Natural killer cell (primary cell): ENCODE results near the gene NSL1. TPM values are rescaled to one million over a fixed set of nuclear protein-coding genes. Genes with fewer than 3 reads are reported as not detected.
"Not testable (repeated sequence)": the region's sequence is repeated elsewhere in the genome, so short reads cannot be mapped to it uniquely, and the experiment has no call there.

Source experiments
- ATAC-seq, 3 donors: fragments of 150-1000 bp in 2 of 3; fragments of 200-7000 bp in 1 of 3; cut with Tn5 transposase; 1 replicate in 1 of 3; 2 replicates in 2 of 3; pipeline ENCODE4 v1.10.0; 2021; ENCODE audit warnings: mild to moderate bottlenecking in 2 of 3, moderate library complexity in 2 of 3
- DNase-seq, 2 donors: peaks; one replicate each; pipeline versions ENCODE4 v3.0.0 to v3.0.0-alpha.2; 2013 to 2021; ENCODE audit warnings: mixed read lengths in 1 of 2
- H3K27ac ChIP-seq: one replicate; pipeline ENCODE4 v1.5.1; 2013; ENCODE audit warnings: mild to moderate bottlenecking, low read length
- H3K27me3 ChIP-seq: one replicate; pipeline ENCODE4 v1.6.1; 2013; ENCODE audit warnings: low read length; ENCODE audit not compliant: control insufficient read depth, insufficient read depth
- H3K36me3 ChIP-seq: one replicate; pipeline ENCODE4 v1.6.1; 2013; ENCODE audit warnings: low read length; ENCODE audit not compliant: control insufficient read depth, insufficient read depth
- H3K4me1 ChIP-seq: one replicate; pipeline ENCODE4 v1.6.1; 2013; ENCODE audit warnings: low read length; ENCODE audit not compliant: control insufficient read depth, insufficient read depth
- H3K4me3 ChIP-seq: one replicate; pipeline ENCODE4 v1.5.1; 2013; ENCODE audit warnings: low read length
- H3K9me3 ChIP-seq: one replicate; pipeline ENCODE4 v1.6.1; 2013; ENCODE audit warnings: low read length; ENCODE audit not compliant: control insufficient read depth, insufficient read depth
- H3K27ac Mint-ChIP-seq, 2 donors: one replicate each; pipeline ENCODE4 v1.8.0; 2022; ENCODE audit warnings: mild to moderate bottlenecking in 2 of 2, mixed read lengths in 2 of 2, moderate library complexity in 1 of 2
- H3K27me3 Mint-ChIP-seq, 2 donors: one replicate each; pipeline ENCODE4 v1.8.0; 2022; ENCODE audit warnings: low read depth in 2 of 2, mixed read lengths in 2 of 2
- H3K36me3 Mint-ChIP-seq: one replicate; pipeline ENCODE4 v1.8.0; 2022; ENCODE audit warnings: mixed read lengths
- H3K4me1 Mint-ChIP-seq, 2 donors: one replicate each; pipeline ENCODE4 v1.8.0; 2022; ENCODE audit warnings: mixed read lengths in 2 of 2
- H3K4me3 Mint-ChIP-seq: one replicate; pipeline ENCODE4 v1.8.0; 2022; ENCODE audit warnings: mild to moderate bottlenecking, moderate library complexity, mixed read lengths
- H3K9me3 Mint-ChIP-seq, 2 donors: one replicate each; pipeline ENCODE4 v1.8.0; 2022; ENCODE audit warnings: mixed read lengths in 2 of 2
- WGBS: methylation state at CpG from one replicate; pipeline ENCODE4 v1.1.7; 2013; ENCODE audit warnings: missing lambda C conversion rate; ENCODE audit not compliant: insufficient coverage; 5-methylcytosine and 5-hydroxymethylcytosine counted together
- intact Hi-C: fragments of 100-400 bp; cut with micrococcal nuclease; formaldehyde crosslinking; loops from one replicate; pipeline ENCODE4 v1.14.2; 2022
- total RNA-seq, 4 donors: library from RNA; stranded (reverse); fragments of 120-200 nt in 1 of 4; gene quantifications; one replicate each; pipeline versions ENCODE4 v1.2.3 to v1.2.4, GENCODE V29; 2013 to 2022
- TF ChIP-seq, protein P1 (sequence below): fragments of 200-600 bp; IDR thresholded peaks from one replicate; pipeline ENCODE4 v1.8.0; 2022; ENCODE audit warnings: antibody characterized with exemption

NSL1 gene
- total RNA-seq, 3 donors from 2014 or later (not counting 1 experiment from before 2014, with no cell fraction given), result 17.0 to 23.8 (median 23.4) TPM

DNA sequence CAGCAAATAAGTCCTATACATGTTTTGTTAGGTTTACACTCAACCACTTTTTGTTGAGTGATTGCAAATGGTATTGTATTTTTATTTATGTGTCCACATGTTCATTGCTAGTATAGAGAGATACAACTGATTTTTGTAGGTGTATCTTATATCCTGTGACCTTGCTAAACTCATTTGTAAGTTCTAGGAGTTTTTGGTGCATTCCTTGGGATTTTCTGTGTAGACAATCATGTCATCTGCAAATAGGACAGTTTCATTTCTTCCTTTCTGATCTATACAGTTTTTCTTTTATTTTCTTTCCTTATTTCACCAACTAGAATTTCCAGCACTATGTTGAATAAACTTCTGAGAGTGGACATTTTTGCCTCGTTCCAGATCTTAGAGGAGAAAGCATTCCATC, 75.4 kb downstream of the NSL1 start:
- H3K4me3 Mint-ChIP-seq, result no peak overlapping the region

DNA sequence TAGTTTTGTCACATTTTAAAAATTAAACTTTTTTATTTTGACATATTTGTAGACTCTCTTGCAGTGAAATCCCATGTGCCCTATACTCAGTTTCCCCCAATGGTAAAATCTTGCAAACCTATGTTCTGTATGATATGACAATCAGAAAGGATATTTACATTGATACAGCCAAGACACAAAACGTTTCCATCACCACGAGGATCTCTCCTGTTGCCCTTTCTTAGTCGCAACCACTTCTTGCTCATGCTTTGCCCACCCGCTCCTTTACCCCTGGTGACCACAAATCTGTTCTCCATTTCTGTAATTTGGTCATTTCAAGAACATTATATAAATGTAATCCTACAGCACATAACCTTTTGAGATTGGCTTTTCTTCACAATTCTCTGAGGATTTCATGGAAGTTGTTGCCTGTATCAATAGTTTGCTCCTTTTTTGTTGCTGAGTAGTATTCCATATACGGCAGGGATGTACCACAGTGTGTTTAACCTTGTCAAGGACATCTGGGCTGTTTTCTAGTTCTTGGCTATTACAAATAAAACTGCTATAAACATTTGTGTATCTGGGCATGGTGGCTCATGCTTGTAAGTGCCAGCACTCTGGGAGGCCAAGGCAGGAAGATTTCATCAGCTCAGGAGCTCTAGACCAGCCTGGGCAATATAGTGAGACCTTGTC, 78.0 kb downstream of the NSL1 start:
- no peak for DNase-seq
- Mint-ChIP-seq H3K27me3 (peaks cover 19 to 42% of the 10 kb centered on the region in 2 donors), H3K4me1 (no peaks in the 10 kb centered on the region), H3K9me3 (no peaks in the 10 kb centered on the region), H3K27ac (no peak overlapping the region), H3K4me3 (no peak overlapping the region), H3K36me3 (no peaks in the 10 kb centered on the region)
- Histone ChIP-seq H3K27ac (no peak overlapping the region), H3K4me1 (no peaks in the 10 kb centered on the region), H3K27me3 (peaks cover 4% of the 10 kb centered on the region), H3K36me3 (no peaks in the 10 kb centered on the region), H3K4me3 (no peak overlapping the region), H3K9me3 (no peaks in the 10 kb centered on the region)
- WGBS, result 90% methylated on average over 5 of the region's 5 CpGs
- intact Hi-C loops, result no loop called here
- ATAC-seq, result no peak
- TF ChIP-seq, protein P1, sequence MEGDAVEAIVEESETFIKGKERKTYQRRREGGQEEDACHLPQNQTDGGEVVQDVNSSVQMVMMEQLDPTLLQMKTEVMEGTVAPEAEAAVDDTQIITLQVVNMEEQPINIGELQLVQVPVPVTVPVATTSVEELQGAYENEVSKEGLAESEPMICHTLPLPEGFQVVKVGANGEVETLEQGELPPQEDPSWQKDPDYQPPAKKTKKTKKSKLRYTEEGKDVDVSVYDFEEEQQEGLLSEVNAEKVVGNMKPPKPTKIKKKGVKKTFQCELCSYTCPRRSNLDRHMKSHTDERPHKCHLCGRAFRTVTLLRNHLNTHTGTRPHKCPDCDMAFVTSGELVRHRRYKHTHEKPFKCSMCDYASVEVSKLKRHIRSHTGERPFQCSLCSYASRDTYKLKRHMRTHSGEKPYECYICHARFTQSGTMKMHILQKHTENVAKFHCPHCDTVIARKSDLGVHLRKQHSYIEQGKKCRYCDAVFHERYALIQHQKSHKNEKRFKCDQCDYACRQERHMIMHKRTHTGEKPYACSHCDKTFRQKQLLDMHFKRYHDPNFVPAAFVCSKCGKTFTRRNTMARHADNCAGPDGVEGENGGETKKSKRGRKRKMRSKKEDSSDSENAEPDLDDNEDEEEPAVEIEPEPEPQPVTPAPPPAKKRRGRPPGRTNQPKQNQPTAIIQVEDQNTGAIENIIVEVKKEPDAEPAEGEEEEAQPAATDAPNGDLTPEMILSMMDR, result no peak

More for the DNA sequence above, 75.4 kb downstream of the NSL1 start:
- intact Hi-C loops, result no loop called here
- no peaks in the 10 kb centered on the region for H3K9me3 ChIP-seq
- no peak overlapping the region for H3K27ac ChIP-seq
- no peaks in the 10 kb centered on the region for H3K4me1 ChIP-seq
- no peaks in the 10 kb centered on the region for H3K36me3 Mint-ChIP-seq
- peaks cover 20 to 45% of the 10 kb centered on the region in 2 donors for H3K27me3 Mint-ChIP-seq
- peaks cover 8% of the 10 kb centered on the region for H3K27me3 ChIP-seq
- TF ChIP-seq, protein P1, result no peak
- no CpG with 5 or more reads among the region's 1 CpG for WGBS
- no peaks in the 10 kb centered on the region for H3K9me3 Mint-ChIP-seq
- DNase-seq (no peak), ATAC-seq (no peak)
- H3K36me3 ChIP-seq, result no peaks in the 10 kb centered on the region
- H3K27ac Mint-ChIP-seq, result no peak overlapping the region
- no peaks in the 10 kb centered on the region for H3K4me1 Mint-ChIP-seq
- no peak overlapping the region for H3K4me3 ChIP-seq

DNA sequence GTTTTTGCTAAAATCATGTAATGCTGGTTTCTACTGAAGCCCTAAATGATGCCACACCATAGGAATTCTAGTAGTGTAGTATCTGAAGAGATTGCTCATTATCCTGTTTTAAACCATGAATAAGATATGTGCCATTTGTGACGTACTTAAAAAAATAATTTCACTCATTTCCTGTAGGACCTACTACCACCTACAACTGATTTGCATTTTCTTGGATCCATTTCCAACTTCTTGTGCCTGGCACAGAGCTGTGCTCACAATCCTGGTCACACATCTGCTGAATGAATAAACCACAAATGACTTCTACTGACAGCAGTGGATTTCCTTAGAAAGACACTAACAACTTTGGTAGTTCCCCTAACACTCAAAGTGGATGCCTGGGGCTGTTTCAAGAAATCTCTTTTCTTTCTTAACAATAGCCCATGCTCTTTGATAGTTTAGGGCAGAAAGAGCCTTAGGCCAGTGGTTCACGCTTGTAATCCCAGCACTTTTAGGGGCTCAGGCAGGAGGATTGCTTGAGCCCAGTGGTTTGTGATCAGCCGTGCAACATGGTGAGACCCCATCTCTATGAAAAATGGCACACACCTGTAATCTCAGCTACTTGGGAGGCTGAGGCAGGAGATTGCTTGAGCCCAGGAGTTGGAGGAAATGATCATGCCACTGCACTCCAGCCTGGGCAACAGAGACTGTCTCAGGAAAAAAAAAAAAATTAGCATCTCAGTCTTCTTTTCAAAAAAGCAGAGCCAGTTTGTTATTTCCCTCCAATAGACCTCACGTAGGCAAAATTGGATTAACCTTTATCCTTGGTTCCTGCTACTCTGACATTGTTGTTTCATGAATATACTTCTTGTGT, 78.9 kb downstream of the NSL1 start:
- Mint-ChIP-seq H3K27me3 (peaks cover 11 to 32% of the 10 kb centered on the region in 2 donors), H3K9me3 (no peaks in the 10 kb centered on the region), H3K4me3 (no peak overlapping the region), H3K36me3 (no peaks in the 10 kb centered on the region), H3K4me1 (no peaks in the 10 kb centered on the region), H3K27ac (no peak overlapping the region)
- peaks cover 2% of the 10 kb centered on the region for H3K27me3 ChIP-seq
- H3K4me3 ChIP-seq, result no peak overlapping the region
- 73% methylated on average over 4 of the region's 4 CpGs for WGBS
- H3K9me3 ChIP-seq, result no peaks in the 10 kb centered on the region
- H3K27ac ChIP-seq, result no peak overlapping the region
- ATAC-seq, result no peak
- H3K4me1 ChIP-seq, result no peaks in the 10 kb centered on the region
- H3K36me3 ChIP-seq, result no peaks in the 10 kb centered on the region
- intact Hi-C loops, result no loop called here
- no peak for DNase-seq
- TF ChIP-seq, protein P1, result no peak

DNA sequence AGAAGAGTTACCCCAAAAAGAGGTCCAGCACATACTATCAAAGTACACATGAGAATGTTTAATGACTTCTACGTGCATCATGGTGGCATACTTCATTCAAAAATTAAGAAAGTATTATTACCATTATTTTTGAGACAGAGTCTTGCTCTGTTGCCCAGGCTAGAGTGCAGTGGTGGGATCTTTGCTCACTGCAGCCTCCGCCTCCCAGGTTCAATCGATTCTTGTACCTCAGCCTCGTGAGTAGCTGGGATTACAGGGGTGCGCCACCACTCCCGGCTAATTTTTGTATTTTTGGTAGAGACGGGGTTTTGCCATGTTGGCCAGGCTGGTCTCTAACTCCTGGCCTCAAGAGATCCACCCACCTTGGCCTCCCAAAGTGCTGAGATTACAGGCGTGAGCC, 79.6 kb downstream of the NSL1 start:
- H3K27me3 ChIP-seq, ATAC-seq, H3K9me3 Mint-ChIP-seq, H3K4me3 Mint-ChIP-seq, DNase-seq, H3K36me3 Mint-ChIP-seq, H3K4me3 ChIP-seq, intact Hi-C loops, H3K36me3 ChIP-seq, H3K4me1 ChIP-seq, H3K27ac ChIP-seq, H3K4me1 Mint-ChIP-seq, H3K9me3 ChIP-seq, H3K27ac Mint-ChIP-seq: not testable (repeated sequence)
- H3K27me3 Mint-ChIP-seq, result peaks cover 8 to 25% of the 10 kb centered on the region in 2 donors
- WGBS, result 97% methylated on average over 7 of the region's 8 CpGs
